Mesenchymal stem cell (in vitro differentiated cells and primary cell): ENCODE measurements around the gene OSBPL3.

Experiments
- DNase-seq: peaks from one replicate; pipeline ENCODE4 v3.0.0-alpha.2; 2013
- H2AFZ ChIP-seq: one replicate; pipeline ENCODE4 v1.6.1; 2013; ENCODE audit warnings: low read depth, mild to moderate bottlenecking, control low read depth, inconsistent platforms, low read length, moderate library complexity
- H2AK5ac ChIP-seq: 2 replicates; pipeline ENCODE4 v1.6.1; 2013; ENCODE audit warnings: low read length, moderate library complexity, mild to moderate bottlenecking, inconsistent platforms; ENCODE audit not compliant: severe bottlenecking
- H2BK120ac ChIP-seq: one replicate; pipeline ENCODE4 v1.6.1; 2013; ENCODE audit warnings: low read depth, mild to moderate bottlenecking, inconsistent platforms, low read length, moderate library complexity
- H2BK12ac ChIP-seq, 2 experiments: one replicate each; pipeline ENCODE4 v1.6.1; 2013; ENCODE audit warnings: inconsistent platforms in 2 of 2, low read length in 2 of 2, mild to moderate bottlenecking in 2 of 2, moderate library complexity in 2 of 2, control low read depth in 1 of 2
- H2BK15ac ChIP-seq: one replicate; pipeline ENCODE4 v1.6.1; 2013; ENCODE audit warnings: mild to moderate bottlenecking, low read depth, inconsistent platforms; ENCODE audit not compliant: poor library complexity, severe bottlenecking
- H2BK5ac ChIP-seq: 2 replicates; pipeline ENCODE4 v1.6.1; 2013; ENCODE audit warnings: low read depth, mild to moderate bottlenecking, low read length, control low read depth, inconsistent platforms; ENCODE audit not compliant: poor library complexity, severe bottlenecking
- H3K14ac ChIP-seq, 2 experiments: one replicate each; pipeline ENCODE4 v1.6.1; 2013; ENCODE audit warnings: inconsistent platforms in 2 of 2, low read length in 2 of 2, control low read depth in 1 of 2, mild to moderate bottlenecking in 1 of 2, moderate library complexity in 1 of 2
- H3K18ac ChIP-seq, 2 experiments: one replicate each; pipeline ENCODE4 v1.6.1; 2013; ENCODE audit warnings: inconsistent platforms in 2 of 2, low read length in 2 of 2, control low read depth in 1 of 2, low read depth in 1 of 2, mild to moderate bottlenecking in 1 of 2
- H3K23ac ChIP-seq, 2 experiments: one replicate each; pipeline ENCODE4 v1.6.1; 2013; ENCODE audit warnings: inconsistent platforms in 2 of 2, low read length in 2 of 2, mild to moderate bottlenecking in 2 of 2, moderate library complexity in 2 of 2, control low read depth in 1 of 2
- H3K27ac ChIP-seq: 2 replicates; pipeline ENCODE4 v1.5.1; 2013; ENCODE audit warnings: mild to moderate bottlenecking, moderate library complexity, low read length, control low read depth, inconsistent platforms; ENCODE audit not compliant: poor library complexity, severe bottlenecking
- H3K27me3 ChIP-seq, 2 experiments: 2 replicates each; pipeline versions ENCODE4 v1.6.1 to v1.7.0; 2013; ENCODE audit warnings: low read length in 2 of 2, mild to moderate bottlenecking in 2 of 2, moderate library complexity in 2 of 2, control low read depth in 1 of 2, inconsistent platforms in 1 of 2; ENCODE audit not compliant: control insufficient read depth in 1 of 2, insufficient read depth in 1 of 2
- H3K36me3 ChIP-seq, 2 experiments: 2 replicates each; pipeline versions ENCODE4 v1.6.1 to v1.7.0; 2013; ENCODE audit warnings: low read length in 2 of 2, control low read depth in 1 of 2, inconsistent platforms in 1 of 2, low read depth in 1 of 2, mild to moderate bottlenecking in 1 of 2; ENCODE audit not compliant: insufficient read depth in 2 of 2, control insufficient read depth in 1 of 2
- H3K4ac ChIP-seq, 2 experiments: one replicate each; pipeline ENCODE4 v1.6.1; 2013; ENCODE audit warnings: inconsistent platforms in 2 of 2, low read length in 2 of 2, mild to moderate bottlenecking in 2 of 2, moderate library complexity in 2 of 2, control low read depth in 1 of 2, low read depth in 1 of 2
- H3K4me1 ChIP-seq: 2 replicates; pipeline ENCODE4 v1.6.1; 2013; ENCODE audit warnings: low read depth, low read length, control low read depth; ENCODE audit not compliant: control insufficient read depth, insufficient read depth
- H3K4me2 ChIP-seq: 2 replicates; pipeline ENCODE4 v1.6.1; 2013; ENCODE audit warnings: low read length, mild to moderate bottlenecking, inconsistent platforms; ENCODE audit not compliant: poor library complexity, severe bottlenecking
- H3K4me3 ChIP-seq, 2 experiments: 2 replicates each; pipeline versions ENCODE4 v1.5.1 to v1.7.0; 2013; ENCODE audit warnings: low read length in 2 of 2, mild to moderate bottlenecking in 2 of 2, control low read depth in 1 of 2, low read depth in 1 of 2; ENCODE audit not compliant: insufficient read depth in 1 of 2
- H3K79me1 ChIP-seq: replicated peaks from 2 replicates; pipeline ENCODE4 v1.6.1; 2013; ENCODE audit warnings: mild to moderate bottlenecking, control low read depth, low read length, inconsistent platforms; ENCODE audit not compliant: poor library complexity, severe bottlenecking
- H3K9ac ChIP-seq: 2 replicates; pipeline ENCODE4 v1.7.0; 2013; ENCODE audit warnings: mild to moderate bottlenecking, low read length, moderate library complexity
- H3K9me3 ChIP-seq: 2 replicates; pipeline ENCODE4 v1.7.0; 2013; ENCODE audit warnings: mild to moderate bottlenecking, low read length; ENCODE audit not compliant: control insufficient read depth
- H4K8ac ChIP-seq: one replicate; pipeline ENCODE4 v1.6.1; 2013; ENCODE audit warnings: inconsistent platforms, mild to moderate bottlenecking, low read length, moderate library complexity
- H4K91ac ChIP-seq: one replicate; pipeline ENCODE4 v1.6.1; 2013; ENCODE audit warnings: mild to moderate bottlenecking, low read length, inconsistent platforms
- WGBS: methylation state at CpG from one replicate; pipeline ENCODE4 v1.1.7; 2013; ENCODE audit warnings: mixed read lengths; 5-methylcytosine and 5-hydroxymethylcytosine counted together

Gene OSBPL3

GRCh38 chr7:24982917-24983316 lies 2.9 kb upstream of the OSBPL3 start:
- H2AFZ ChIP-seq: no peak overlapping the region
- no peak for DNase-seq
- no peak overlapping the region for H4K91ac ChIP-seq
- H2BK120ac ChIP-seq: no peak overlapping the region
- no peaks in the 10 kb centered on the region for H3K36me3 ChIP-seq
- no peak overlapping the region for H2BK12ac ChIP-seq
- H3K14ac ChIP-seq: no peak overlapping the region
- H3K79me1 ChIP-seq: no peaks in the 10 kb centered on the region
- no peaks in the 10 kb centered on the region for H3K9me3 ChIP-seq
- WGBS: 100% methylated on average over 2 of the region's 2 CpGs
- no peaks in the 10 kb centered on the region for H3K27me3 ChIP-seq
- H3K4me3 ChIP-seq: no peak overlapping the region
- H3K4ac ChIP-seq: no peak overlapping the region
- no peak overlapping the region for H2BK15ac ChIP-seq
- H2BK5ac ChIP-seq: no peak overlapping the region
- peaks cover 14% of the 10 kb centered on the region for H3K4me1 ChIP-seq
- H3K4me2 ChIP-seq: no peak overlapping the region
- H3K23ac ChIP-seq: no peak overlapping the region
- H4K8ac ChIP-seq: no peak overlapping the region
- no peak overlapping the region for H2AK5ac ChIP-seq
- no peak overlapping the region for H3K9ac ChIP-seq
- H3K27ac ChIP-seq: no peak overlapping the region
- H3K18ac ChIP-seq: no peak overlapping the region

GRCh38 chr7:24981171-24981951 lies 1.4 kb upstream of the OSBPL3 start:
- Histone ChIP-seq H3K18ac (peak overlapping the region; percentile 63 to 89), H3K4me3 (peak overlapping the region; percentile 58 to 90), H3K9me3 (no peaks in the 10 kb centered on the region), H2AK5ac (peak overlapping the region; percentile 34), H3K36me3 (no peaks in the 10 kb centered on the region), H3K27me3 (no peaks in the 10 kb centered on the region), H2BK5ac (no peak overlapping the region), H3K23ac (peak overlapping the region in 1 of 2 experiments; percentile 89), H2AFZ (peak overlapping the region; percentile 67), H3K4ac (peak overlapping the region in 1 of 2 experiments; percentile 89), H3K4me1 (peaks cover 14% of the 10 kb centered on the region), H4K8ac (peak overlapping the region; percentile 31), H4K91ac (peak overlapping the region; percentile 83), H2BK15ac (peak overlapping the region; percentile 54), H3K27ac (peak overlapping the region; percentile 24), H3K4me2 (peak overlapping the region; percentile 84), H2BK120ac (peak overlapping the region; percentile 11), H3K9ac (peak overlapping the region; percentile 90), H2BK12ac (peak overlapping the region in 1 of 2 experiments; percentile 61), H3K14ac (peak overlapping the region in 1 of 2 experiments; percentile 92), H3K79me1 (no peaks in the 10 kb centered on the region)
- DNase-seq: peak; percentile 74
- WGBS: 3% methylated on average over 52 of the region's 52 CpGs

- H2BK120ac ChIP-seq: peak overlapping the region; percentile 29
- no peaks in the 10 kb centered on the region for H3K9me3 ChIP-seq
- H3K14ac ChIP-seq: peak overlapping the region in 1 of 2 experiments; percentile 89
- peak overlapping the region in 1 of 2 experiments; percentile 47 for H2BK12ac ChIP-seq
- no peak for DNase-seq
- peak overlapping the region in 1 of 2 experiments; percentile 89 for H3K4ac ChIP-seq
- H3K18ac ChIP-seq: peak overlapping the region; percentile 46 to 62
- H2AK5ac ChIP-seq: no peak overlapping the region
- peak overlapping the region; percentile 90 for H3K9ac ChIP-seq
- H3K4me3 ChIP-seq: peak overlapping the region; percentile 67 to 90
- H3K4me1 ChIP-seq: peaks cover 16% of the 10 kb centered on the region
- peak overlapping the region; percentile 34 for H4K91ac ChIP-seq
- no peaks in the 10 kb centered on the region for H3K36me3 ChIP-seq
- WGBS: 2% methylated on average over 20 of the region's 26 CpGs
- peak overlapping the region; percentile 89 for H3K27ac ChIP-seq
- H4K8ac ChIP-seq: peak overlapping the region; percentile 42
- H3K4me2 ChIP-seq: peak overlapping the region; percentile 84
- peak overlapping the region; percentile 29 for H2BK15ac ChIP-seq
- H2AFZ ChIP-seq: peak overlapping the region; percentile 29
- H2BK5ac ChIP-seq: peak overlapping the region; percentile 0
- no peak overlapping the region for H3K23ac ChIP-seq
- no peaks in the 10 kb centered on the region for H3K79me1 ChIP-seq
- no peaks in the 10 kb centered on the region for H3K27me3 ChIP-seq
Measured at GRCh38 chr7:24980534-24981170, 674 bp upstream of the OSBPL3 start.

GRCh38 chr7:24979470-24979862 lies 512 bp downstream of the OSBPL3 start:
- H3K18ac ChIP-seq: peak overlapping the region; percentile 45 to 77
- peak overlapping the region; percentile 64 for H2AFZ ChIP-seq
- H2BK15ac ChIP-seq: peak overlapping the region; percentile 82
- peak overlapping the region; percentile 87 to 88 for H3K4me3 ChIP-seq
- H3K23ac ChIP-seq: peak overlapping the region in 1 of 2 experiments; percentile 72
- H2BK5ac ChIP-seq: no peak overlapping the region
- H2BK120ac ChIP-seq: no peak overlapping the region
- H3K4ac ChIP-seq: peak overlapping the region in 1 of 2 experiments; percentile 83
- no peaks in the 10 kb centered on the region for H3K9me3 ChIP-seq
- H3K4me1 ChIP-seq: peaks cover 16% of the 10 kb centered on the region
- peaks cover 1% of the 10 kb centered on the region for H3K79me1 ChIP-seq
- peak overlapping the region in 1 of 2 experiments; percentile 51 for H2BK12ac ChIP-seq
- H4K91ac ChIP-seq: no peak overlapping the region
- H3K27ac ChIP-seq: no peak overlapping the region
- under 1% methylated on average over 38 of the region's 42 CpGs for WGBS
- H3K36me3 ChIP-seq: no peaks in the 10 kb centered on the region
- peak overlapping the region; percentile 74 for H3K4me2 ChIP-seq
- no peak overlapping the region for H4K8ac ChIP-seq
- H2AK5ac ChIP-seq: no peak overlapping the region
- H3K9ac ChIP-seq: peak overlapping the region; percentile 87
- H3K14ac ChIP-seq: no peak overlapping the region
- H3K27me3 ChIP-seq: no peaks in the 10 kb centered on the region
- DNase-seq: peak; percentile 74
